ENCODE results near the gene DEGS1. TPM values are rescaled to one million over a fixed set of nuclear protein-coding genes. Genes with fewer than 3 reads are reported as not detected.

The DEGS1 gene
- total RNA-seq, 1 experiment from 2014 or later, result 82.8 TPM

DNA sequence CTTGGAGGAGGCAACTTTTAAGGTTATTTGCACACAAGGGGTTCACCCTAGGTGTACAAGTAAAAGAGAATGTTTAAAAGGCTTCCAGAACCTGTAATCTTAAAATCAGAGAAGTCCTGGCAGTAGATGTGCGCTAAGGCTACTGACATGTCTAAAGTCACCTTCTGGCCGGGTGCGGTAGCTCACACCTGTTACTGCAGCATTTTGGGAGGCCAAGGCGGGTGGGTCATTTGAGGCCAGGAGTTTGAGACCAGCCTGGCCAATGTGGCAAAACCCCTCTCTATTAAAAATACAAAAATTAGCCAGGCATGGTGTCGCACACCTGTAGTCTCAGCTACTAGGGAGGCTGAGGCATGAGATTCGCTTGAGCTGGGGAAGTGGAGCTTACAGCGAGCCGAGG, 20.3 kb upstream of the DEGS1 start:
- no peaks in the 10 kb centered on the region for H3K9me3 ChIP-seq (ENCODE audit: control insufficient read depth, insufficient read depth, low read depth, low read length)
- H3K4me1 ChIP-seq (ENCODE audit: control insufficient read depth, insufficient read depth, low read length), result no peaks in the 10 kb centered on the region
- intact Hi-C loops (cut with micrococcal nuclease; ENCODE audit: unreplicated experiment) (no loop called here), in situ Hi-C loops (cut with HindIII; ENCODE audit: low pct_unique_long_range_greater_than_20kb, low sequenced_read_pairs) (no loop called here)
- ATAC-seq (0 out of 2 replicates have a peak, but pooled peaks have one; percentile 19), DNase-seq (ENCODE audit: low read depth, low spot score) (no peak)
- H3K27ac ChIP-seq (ENCODE audit: low read length), result no peak overlapping the region
- H3K36me3 ChIP-seq (ENCODE audit: control insufficient read depth, insufficient read depth, low read length), result peaks cover 26% of the 10 kb centered on the region
- no peaks in the 10 kb centered on the region for H3K27me3 ChIP-seq (ENCODE audit: control insufficient read depth, insufficient read depth, low read length)
- POLR2A ChIA-PET, result no interaction called here
- no peak overlapping the region for H3K4me3 ChIP-seq (ENCODE audit: low read depth in 2 of 2, low read length in 2 of 2)
- BruUV-seq (replicated peaks), result no TSS peak
- CTCF ChIA-PET, result no interaction called here
- TF ChIP-seq SIN3A (IDR thresholded peaks at IDR 0.05; ENCODE audit: borderline replicate concordance, insufficient read depth, low read depth, low read length) (no peak), POLR2AphosphoS5 (IDR thresholded peaks at IDR 0.05; ENCODE audit: low read depth, low read length) (no peak), TCF7L2 (IDR thresholded peaks at IDR 0.05; ENCODE audit: low read depth, low read length) (no peak)
- TF ChIP-seq, protein P1, sequence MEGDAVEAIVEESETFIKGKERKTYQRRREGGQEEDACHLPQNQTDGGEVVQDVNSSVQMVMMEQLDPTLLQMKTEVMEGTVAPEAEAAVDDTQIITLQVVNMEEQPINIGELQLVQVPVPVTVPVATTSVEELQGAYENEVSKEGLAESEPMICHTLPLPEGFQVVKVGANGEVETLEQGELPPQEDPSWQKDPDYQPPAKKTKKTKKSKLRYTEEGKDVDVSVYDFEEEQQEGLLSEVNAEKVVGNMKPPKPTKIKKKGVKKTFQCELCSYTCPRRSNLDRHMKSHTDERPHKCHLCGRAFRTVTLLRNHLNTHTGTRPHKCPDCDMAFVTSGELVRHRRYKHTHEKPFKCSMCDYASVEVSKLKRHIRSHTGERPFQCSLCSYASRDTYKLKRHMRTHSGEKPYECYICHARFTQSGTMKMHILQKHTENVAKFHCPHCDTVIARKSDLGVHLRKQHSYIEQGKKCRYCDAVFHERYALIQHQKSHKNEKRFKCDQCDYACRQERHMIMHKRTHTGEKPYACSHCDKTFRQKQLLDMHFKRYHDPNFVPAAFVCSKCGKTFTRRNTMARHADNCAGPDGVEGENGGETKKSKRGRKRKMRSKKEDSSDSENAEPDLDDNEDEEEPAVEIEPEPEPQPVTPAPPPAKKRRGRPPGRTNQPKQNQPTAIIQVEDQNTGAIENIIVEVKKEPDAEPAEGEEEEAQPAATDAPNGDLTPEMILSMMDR (IDR thresholded peaks at IDR 0.05), result no peak
- TF ChIP-seq, protein P2, sequence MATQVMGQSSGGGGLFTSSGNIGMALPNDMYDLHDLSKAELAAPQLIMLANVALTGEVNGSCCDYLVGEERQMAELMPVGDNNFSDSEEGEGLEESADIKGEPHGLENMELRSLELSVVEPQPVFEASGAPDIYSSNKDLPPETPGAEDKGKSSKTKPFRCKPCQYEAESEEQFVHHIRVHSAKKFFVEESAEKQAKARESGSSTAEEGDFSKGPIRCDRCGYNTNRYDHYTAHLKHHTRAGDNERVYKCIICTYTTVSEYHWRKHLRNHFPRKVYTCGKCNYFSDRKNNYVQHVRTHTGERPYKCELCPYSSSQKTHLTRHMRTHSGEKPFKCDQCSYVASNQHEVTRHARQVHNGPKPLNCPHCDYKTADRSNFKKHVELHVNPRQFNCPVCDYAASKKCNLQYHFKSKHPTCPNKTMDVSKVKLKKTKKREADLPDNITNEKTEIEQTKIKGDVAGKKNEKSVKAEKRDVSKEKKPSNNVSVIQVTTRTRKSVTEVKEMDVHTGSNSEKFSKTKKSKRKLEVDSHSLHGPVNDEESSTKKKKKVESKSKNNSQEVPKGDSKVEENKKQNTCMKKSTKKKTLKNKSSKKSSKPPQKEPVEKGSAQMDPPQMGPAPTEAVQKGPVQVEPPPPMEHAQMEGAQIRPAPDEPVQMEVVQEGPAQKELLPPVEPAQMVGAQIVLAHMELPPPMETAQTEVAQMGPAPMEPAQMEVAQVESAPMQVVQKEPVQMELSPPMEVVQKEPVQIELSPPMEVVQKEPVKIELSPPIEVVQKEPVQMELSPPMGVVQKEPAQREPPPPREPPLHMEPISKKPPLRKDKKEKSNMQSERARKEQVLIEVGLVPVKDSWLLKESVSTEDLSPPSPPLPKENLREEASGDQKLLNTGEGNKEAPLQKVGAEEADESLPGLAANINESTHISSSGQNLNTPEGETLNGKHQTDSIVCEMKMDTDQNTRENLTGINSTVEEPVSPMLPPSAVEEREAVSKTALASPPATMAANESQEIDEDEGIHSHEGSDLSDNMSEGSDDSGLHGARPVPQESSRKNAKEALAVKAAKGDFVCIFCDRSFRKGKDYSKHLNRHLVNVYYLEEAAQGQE (IDR thresholded peaks at IDR 0.05; ENCODE audit: insufficient read depth in 1 of 2, low read depth in 2 of 2, low read length in 1 of 2), result no peak

DNA sequence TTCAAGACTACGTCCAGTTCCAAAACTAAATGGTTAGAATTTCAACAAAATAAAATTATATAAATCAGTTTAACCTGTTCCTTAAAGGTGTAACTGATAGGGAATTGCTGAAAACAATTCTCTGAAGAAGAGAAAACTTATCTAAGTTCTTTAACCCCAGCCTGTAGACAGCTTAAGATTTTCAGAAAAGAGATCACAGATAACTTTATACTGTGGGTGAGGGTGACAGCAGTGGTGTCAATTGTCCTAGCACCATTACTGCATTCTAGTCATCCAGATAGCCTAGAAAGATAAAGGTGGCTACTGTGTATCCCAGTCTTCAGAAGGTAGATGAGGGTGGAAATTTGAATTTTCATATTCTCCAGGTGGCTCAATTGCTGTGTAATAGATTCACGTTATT, 19.7 kb upstream of the DEGS1 start:
- H3K9me3 ChIP-seq (ENCODE audit: control insufficient read depth, insufficient read depth, low read depth, low read length), result no peaks in the 10 kb centered on the region
- H3K4me3 ChIP-seq (ENCODE audit: low read depth in 2 of 2, low read length in 2 of 2), result no peak overlapping the region
- no peak overlapping the region for H3K27ac ChIP-seq (ENCODE audit: low read length)
- intact Hi-C loops (cut with micrococcal nuclease; ENCODE audit: unreplicated experiment) (no loop called here), in situ Hi-C loops (cut with HindIII; ENCODE audit: low pct_unique_long_range_greater_than_20kb, low sequenced_read_pairs) (no loop called here)
- no peak for ATAC-seq
- BruUV-seq (replicated peaks), result no TSS peak
- peaks cover 21% of the 10 kb centered on the region for H3K36me3 ChIP-seq (ENCODE audit: control insufficient read depth, insufficient read depth, low read length)
- no peaks in the 10 kb centered on the region for H3K27me3 ChIP-seq (ENCODE audit: control insufficient read depth, insufficient read depth, low read length)
- POLR2A ChIA-PET, result no interaction called here
- CTCF ChIA-PET, result no interaction called here
- no peaks in the 10 kb centered on the region for H3K4me1 ChIP-seq (ENCODE audit: control insufficient read depth, insufficient read depth, low read length)
- no peak for TF ChIP-seq POLR2AphosphoS5 (IDR thresholded peaks at IDR 0.05; ENCODE audit: low read depth, low read length)
- no peak for TF ChIP-seq SIN3A (IDR thresholded peaks at IDR 0.05; ENCODE audit: borderline replicate concordance, insufficient read depth, low read depth, low read length)
- TF ChIP-seq, protein P2 (IDR thresholded peaks at IDR 0.05; ENCODE audit: insufficient read depth in 1 of 2, low read depth in 2 of 2, low read length in 1 of 2), result no peak
- no peak for TF ChIP-seq TCF7L2 (IDR thresholded peaks at IDR 0.05; ENCODE audit: low read depth, low read length)
- TF ChIP-seq, protein P1 (IDR thresholded peaks at IDR 0.05), result no peak
- no peak for DNase-seq (ENCODE audit: low read depth, low spot score)
